ENCODE data around the gene GSPT1. TPM values are rescaled to one million over a fixed set of nuclear protein-coding genes. Genes with fewer than 3 reads are reported as not detected.

The GSPT1 gene
- polyA plus RNA-seq, 12 donors, result 77.7 to 110 (median 91.9) TPM

GRCh38 chr16:11915114-11915643 lies 577 bp downstream of the GSPT1 start:
- no peak for DNase-seq

- DNase-seq, result peak; percentile 31
These were observed 1.3 kb downstream of the GSPT1 start for GRCh38 chr16:11914210-11915113.

GRCh38 chr16:11913425-11914079 lies 2.2 kb downstream of the GSPT1 start:
- no peak for DNase-seq

GRCh38 chr16:11909653-11910545 lies 5.9 kb downstream of the GSPT1 start:
- DNase-seq, result no peak

GRCh38 chr16:11907160-11907970 lies 8.4 kb downstream of the GSPT1 start:
- no peak for DNase-seq

- DNase-seq, result no peak
These were observed 11.8 kb downstream of the GSPT1 start for GRCh38 chr16:11903906-11904305.

- DNase-seq, result no peak
These were observed 14.7 kb downstream of the GSPT1 start for GRCh38 chr16:11901091-11901490.

GRCh38 chr16:11896486-11897176 lies 19.1 kb downstream of the GSPT1 start:
- no peak for DNase-seq

- DNase-seq, result no peak
These were observed 22.2 kb downstream of the GSPT1 start for GRCh38 chr16:11893571-11893970.

GRCh38 chr16:11892761-11893160 lies 23.0 kb downstream of the GSPT1 start:
- DNase-seq, result no peak

GRCh38 chr16:11890231-11890965 lies 25.4 kb downstream of the GSPT1 start:
- DNase-seq, result no peak

GRCh38 chr16:11886881-11887280 lies 28.9 kb downstream of the GSPT1 start:
- no peak for DNase-seq

- no peak for DNase-seq
These were observed 31.7 kb downstream of the GSPT1 start for GRCh38 chr16:11884035-11884434.

- no peak for DNase-seq
These were observed 35.7 kb downstream of the GSPT1 start for GRCh38 chr16:11880007-11880406.

GRCh38 chr16:11877374-11877773 lies 38.4 kb downstream of the GSPT1 start:
- DNase-seq, result no peak

GRCh38 chr16:11876306-11876705 lies 39.5 kb downstream of the GSPT1 start:
- no peak for DNase-seq

GRCh38 chr16:11875721-11876120 lies 40.0 kb downstream of the GSPT1 start:
- no peak for DNase-seq

- no peak for DNase-seq
These were observed 44.6 kb downstream of the GSPT1 start for GRCh38 chr16:11871193-11871592.

- no peak for DNase-seq
These were observed 45.4 kb downstream of the GSPT1 start for GRCh38 chr16:11870399-11870798.

Measured in muscle of arm (tissue), 12 donors.